ENCODE measurements around the gene MPG. TPM values are rescaled to one million over a fixed set of nuclear protein-coding genes. Genes with fewer than 3 reads are reported as not detected.
A peak's percentile ranks its signal among the peaks of the same experiment; 100 is the strongest.

Gene MPG
- polyA plus RNA-seq, 3 donors = 32.5 to 86.9 (median 70.6) TPM

- Mint-ChIP-seq H3K27ac (peak overlapping the region in 1 of 7 donors; percentile 68), H3K4me1 (peaks cover 11% of the 10 kb centered on the region), H3K9me3 (no peaks in the 10 kb centered on the region), H3K4me3 (no peak overlapping the region), H3K36me3 (peaks cover 28 to 29% of the 10 kb centered on the region in 2 donors), H3K27me3 (ENCODE audit: low read depth in 3 of 3) (peaks cover 0 to 5% (median 3%) of the 10 kb centered on the region in 3 donors)
- no peak for DNase-seq
- Histone ChIP-seq H2AFZ (ENCODE audit: insufficient read depth, low read depth, low read length, poor library complexity, severe bottlenecking) (no peak overlapping the region), H3K36me3 (replicated peaks in 1 of 2; ENCODE audit: control insufficient read depth in 1 of 2, insufficient read depth in 2 of 2, low read length in 2 of 2) (peaks cover 6 to 23% of the 10 kb centered on the region in 2 donors), H3K27ac (ENCODE audit: low read depth in 1 of 2, low read length in 2 of 2) (no peak overlapping the region), H3K4me1 (ENCODE audit: control insufficient read depth in 1 of 2, insufficient read depth in 2 of 2, low read length in 2 of 2) (no peaks in the 10 kb centered on the region), H3K4me2 (replicated peaks; ENCODE audit: extremely low read depth, low read length, poor library complexity, severe bottlenecking) (no peak overlapping the region), H3K79me2 (ENCODE audit: insufficient read depth, low read length) (peaks cover 3% of the 10 kb centered on the region), H3K9ac (ENCODE audit: insufficient read depth, low read length, poor library complexity, severe bottlenecking) (no peak overlapping the region), H3K27me3 (ENCODE audit: control insufficient read depth in 2 of 2, insufficient read depth in 2 of 2, low read length in 2 of 2) (no peaks in the 10 kb centered on the region), H3K4me3 (replicated peaks in 1 of 3; ENCODE audit: low read depth in 2 of 3, low read length in 3 of 3) (no peak overlapping the region), H3K9me3 (replicated peaks in 1 of 2; ENCODE audit: control insufficient read depth in 1 of 2, insufficient read depth in 1 of 2, low read length in 2 of 2) (no peaks in the 10 kb centered on the region), H4K20me1 (ENCODE audit: insufficient read depth, low read length) (no peaks in the 10 kb centered on the region)
- intact Hi-C loops (cut with micrococcal nuclease) = no loop called here
- 100% methylated on average over 7 of the region's 14 CpGs for WGBS (ENCODE audit: insufficient coverage)
- TF ChIP-seq, protein P1, sequence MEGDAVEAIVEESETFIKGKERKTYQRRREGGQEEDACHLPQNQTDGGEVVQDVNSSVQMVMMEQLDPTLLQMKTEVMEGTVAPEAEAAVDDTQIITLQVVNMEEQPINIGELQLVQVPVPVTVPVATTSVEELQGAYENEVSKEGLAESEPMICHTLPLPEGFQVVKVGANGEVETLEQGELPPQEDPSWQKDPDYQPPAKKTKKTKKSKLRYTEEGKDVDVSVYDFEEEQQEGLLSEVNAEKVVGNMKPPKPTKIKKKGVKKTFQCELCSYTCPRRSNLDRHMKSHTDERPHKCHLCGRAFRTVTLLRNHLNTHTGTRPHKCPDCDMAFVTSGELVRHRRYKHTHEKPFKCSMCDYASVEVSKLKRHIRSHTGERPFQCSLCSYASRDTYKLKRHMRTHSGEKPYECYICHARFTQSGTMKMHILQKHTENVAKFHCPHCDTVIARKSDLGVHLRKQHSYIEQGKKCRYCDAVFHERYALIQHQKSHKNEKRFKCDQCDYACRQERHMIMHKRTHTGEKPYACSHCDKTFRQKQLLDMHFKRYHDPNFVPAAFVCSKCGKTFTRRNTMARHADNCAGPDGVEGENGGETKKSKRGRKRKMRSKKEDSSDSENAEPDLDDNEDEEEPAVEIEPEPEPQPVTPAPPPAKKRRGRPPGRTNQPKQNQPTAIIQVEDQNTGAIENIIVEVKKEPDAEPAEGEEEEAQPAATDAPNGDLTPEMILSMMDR (IDR thresholded peaks at IDR 0.05) = no peak
These were observed 18.5 kb upstream of the MPG start for GRCh38 chr16:59440-60059.

GRCh38 chr16:60166-60565, 17.9 kb upstream of the MPG start:
- H3K4me2 ChIP-seq (replicated peaks; ENCODE audit: extremely low read depth, low read length, poor library complexity, severe bottlenecking) = no peak overlapping the region
- no peak overlapping the region for H3K27ac ChIP-seq (ENCODE audit: low read depth in 1 of 2, low read length in 2 of 2)
- Mint-ChIP-seq H3K36me3 (peaks cover 28 to 29% of the 10 kb centered on the region in 2 donors), H3K27me3 (ENCODE audit: low read depth in 3 of 3) (peaks cover 2 to 5% (median 3%) of the 10 kb centered on the region in 3 donors), H3K4me1 (peaks cover 10% of the 10 kb centered on the region), H3K9me3 (no peaks in the 10 kb centered on the region), H3K27ac (no peak overlapping the region), H3K4me3 (no peak overlapping the region)
- no peaks in the 10 kb centered on the region for H3K9me3 ChIP-seq (replicated peaks in 1 of 2; ENCODE audit: control insufficient read depth in 1 of 2, insufficient read depth in 1 of 2, low read length in 2 of 2)
- WGBS (ENCODE audit: insufficient coverage) = 93% methylated on average over 7 of the region's 11 CpGs
- no peaks in the 10 kb centered on the region for H4K20me1 ChIP-seq (ENCODE audit: insufficient read depth, low read length)
- H2AFZ ChIP-seq (ENCODE audit: insufficient read depth, low read depth, low read length, poor library complexity, severe bottlenecking) = no peak overlapping the region
- H3K36me3 ChIP-seq (replicated peaks in 1 of 2; ENCODE audit: control insufficient read depth in 1 of 2, insufficient read depth in 2 of 2, low read length in 2 of 2) = peaks cover 6 to 23% of the 10 kb centered on the region in 2 donors
- no peaks in the 10 kb centered on the region for H3K4me1 ChIP-seq (ENCODE audit: control insufficient read depth in 1 of 2, insufficient read depth in 2 of 2, low read length in 2 of 2)
- no peak overlapping the region for H3K4me3 ChIP-seq (replicated peaks in 1 of 3; ENCODE audit: low read depth in 2 of 3, low read length in 3 of 3)
- no peaks in the 10 kb centered on the region for H3K79me2 ChIP-seq (ENCODE audit: insufficient read depth, low read length)
- TF ChIP-seq, protein P1 (IDR thresholded peaks at IDR 0.05) = no peak
- DNase-seq = no peak
- H3K27me3 ChIP-seq (ENCODE audit: control insufficient read depth in 2 of 2, insufficient read depth in 2 of 2, low read length in 2 of 2) = no peaks in the 10 kb centered on the region
- H3K9ac ChIP-seq (ENCODE audit: insufficient read depth, low read length, poor library complexity, severe bottlenecking) = no peak overlapping the region
- intact Hi-C loops (cut with micrococcal nuclease) = no loop called here
